GM12801 (cell line): ENCODE results near the gene GHSR.

Experiments used
- TF ChIP-seq, protein P1 (sequence below): IDR thresholded peaks from one replicate; pipeline ENCODE4 v1.5.1; 2011; ENCODE audit warnings: control low read depth; ENCODE audit not compliant: insufficient read length; ENCODE audit errors: extremely low read depth

Gene GHSR

DNA sequence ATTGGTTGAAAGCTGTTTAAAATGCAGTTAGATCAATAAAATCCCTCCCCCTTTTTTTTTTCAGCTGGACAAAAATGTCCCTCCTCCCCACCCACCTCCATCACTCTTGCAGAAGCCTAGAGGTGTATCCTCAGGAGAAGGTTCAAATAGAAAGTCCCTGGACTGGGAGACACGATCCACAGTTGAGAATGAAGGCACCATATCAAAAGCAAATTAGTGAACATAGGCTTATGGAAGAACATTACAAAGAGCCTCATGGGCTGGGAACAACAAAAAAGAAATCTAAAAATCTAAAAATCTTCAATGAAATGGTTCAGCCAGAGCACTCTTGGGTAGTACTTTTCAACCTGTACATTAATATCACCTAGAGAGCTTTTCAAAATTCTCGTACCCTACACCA lies 46.2 kb downstream of the GHSR start:
- TF ChIP-seq, protein P1, sequence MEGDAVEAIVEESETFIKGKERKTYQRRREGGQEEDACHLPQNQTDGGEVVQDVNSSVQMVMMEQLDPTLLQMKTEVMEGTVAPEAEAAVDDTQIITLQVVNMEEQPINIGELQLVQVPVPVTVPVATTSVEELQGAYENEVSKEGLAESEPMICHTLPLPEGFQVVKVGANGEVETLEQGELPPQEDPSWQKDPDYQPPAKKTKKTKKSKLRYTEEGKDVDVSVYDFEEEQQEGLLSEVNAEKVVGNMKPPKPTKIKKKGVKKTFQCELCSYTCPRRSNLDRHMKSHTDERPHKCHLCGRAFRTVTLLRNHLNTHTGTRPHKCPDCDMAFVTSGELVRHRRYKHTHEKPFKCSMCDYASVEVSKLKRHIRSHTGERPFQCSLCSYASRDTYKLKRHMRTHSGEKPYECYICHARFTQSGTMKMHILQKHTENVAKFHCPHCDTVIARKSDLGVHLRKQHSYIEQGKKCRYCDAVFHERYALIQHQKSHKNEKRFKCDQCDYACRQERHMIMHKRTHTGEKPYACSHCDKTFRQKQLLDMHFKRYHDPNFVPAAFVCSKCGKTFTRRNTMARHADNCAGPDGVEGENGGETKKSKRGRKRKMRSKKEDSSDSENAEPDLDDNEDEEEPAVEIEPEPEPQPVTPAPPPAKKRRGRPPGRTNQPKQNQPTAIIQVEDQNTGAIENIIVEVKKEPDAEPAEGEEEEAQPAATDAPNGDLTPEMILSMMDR = no peak

DNA sequence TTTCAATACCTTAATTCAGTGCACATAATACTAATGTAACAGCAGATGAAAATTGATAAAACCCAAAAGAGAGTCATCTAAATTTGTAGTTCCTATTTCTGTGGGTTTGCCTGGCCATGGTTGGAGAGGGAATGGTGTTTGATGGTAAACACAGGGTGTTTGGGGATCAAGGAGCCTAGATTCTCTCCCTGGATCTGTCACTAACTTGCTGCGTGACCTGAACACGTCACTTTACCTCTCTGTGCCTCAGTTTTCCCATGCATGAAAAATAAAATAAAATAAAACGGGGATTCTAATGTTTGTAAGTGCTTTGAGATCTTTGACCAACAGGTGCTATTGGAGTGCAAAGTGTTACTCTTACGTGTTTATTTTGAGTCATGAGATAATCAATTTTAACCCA lies 49.8 kb downstream of the GHSR start:
- TF ChIP-seq, protein P1 = no peak

DNA sequence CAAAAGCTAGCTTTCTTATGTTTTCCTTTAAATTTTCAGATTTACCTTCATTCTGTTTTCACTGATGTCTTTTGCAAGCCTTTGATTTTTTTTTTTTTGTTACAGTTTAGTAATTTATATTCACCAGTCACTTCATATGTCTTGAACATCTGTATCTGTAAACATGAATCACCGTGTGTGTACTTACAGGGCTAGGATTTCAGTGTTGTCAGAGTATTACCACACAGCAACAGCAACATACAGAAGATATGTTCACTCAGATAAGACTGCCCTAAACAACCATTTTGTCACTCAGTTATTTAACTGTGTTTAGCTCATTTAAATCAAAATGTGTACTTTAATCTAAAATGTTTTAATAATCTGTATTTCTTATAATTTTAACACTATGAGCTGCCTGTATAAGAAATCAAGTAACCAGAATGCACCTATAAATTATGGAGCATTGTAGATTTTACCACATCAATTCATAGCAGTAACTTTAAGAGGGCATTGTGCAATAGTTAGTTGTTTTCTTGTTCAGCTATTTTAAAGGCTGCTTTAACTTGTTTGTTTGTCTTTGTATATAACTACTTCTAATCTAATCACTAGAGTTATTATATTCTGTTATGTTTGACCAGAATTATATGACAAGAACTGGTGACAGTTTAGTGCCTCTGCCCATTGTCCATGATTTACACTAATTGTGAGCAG lies 50.4 kb downstream of the GHSR start:
- TF ChIP-seq, protein P1 = no peak

DNA sequence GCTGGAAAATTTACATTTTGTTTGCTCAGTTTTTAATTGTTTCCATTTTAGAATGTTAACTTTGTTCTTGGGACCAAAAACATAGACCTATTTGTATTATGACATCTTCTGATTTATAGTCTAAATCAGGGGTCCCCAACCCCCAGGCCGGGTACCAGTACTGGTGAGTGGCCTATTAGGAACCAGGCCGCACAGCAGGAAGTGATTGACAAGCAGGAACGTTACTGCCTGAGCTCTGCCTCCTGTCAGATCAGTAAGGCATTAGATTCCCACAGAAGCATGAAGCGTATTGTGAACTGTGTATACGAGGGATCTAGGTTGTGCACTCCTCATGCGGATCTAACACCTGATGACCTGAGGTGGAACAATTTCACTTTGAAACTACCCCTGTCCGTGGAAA lies 51.9 kb downstream of the GHSR start:
- TF ChIP-seq, protein P1 = no peak

DNA sequence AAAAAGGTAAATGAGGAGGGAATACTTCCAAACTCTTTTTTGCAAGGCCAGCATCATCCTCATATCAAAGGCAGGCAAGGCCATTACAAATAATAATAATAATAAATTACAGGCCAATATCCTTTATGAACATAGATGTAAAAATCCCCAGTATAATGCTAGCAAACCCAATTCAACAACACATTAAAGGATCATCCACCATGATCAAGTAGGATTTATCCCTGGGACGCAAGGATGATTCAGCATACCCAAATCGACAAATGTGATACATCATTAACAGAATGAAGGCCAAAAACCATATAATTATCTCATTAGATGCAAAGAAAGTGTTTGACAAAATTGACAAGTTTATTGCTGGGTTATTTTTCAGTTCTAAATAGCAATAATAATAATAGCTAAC lies 53.6 kb downstream of the GHSR start:
- TF ChIP-seq, protein P1 = no peak
